OCI-LY7 (cell line): ENCODE results near the gene PRSS3. TPM values are rescaled to one million over a fixed set of nuclear protein-coding genes. Genes with fewer than 3 reads are reported as not detected.
"Not testable (repeated sequence)": the region's sequence is repeated elsewhere in the genome, so short reads cannot be mapped to it uniquely, and the experiment has no call there.

Experiments
- BruUV-seq: library from RNA; stranded (reverse); fragments of 400-500 nt; replicated peaks from 2 replicates; lab custom pipeline; 2021; lab: Mats Ljungman, UMichigan
- CTCF ChIA-PET: fragments of 300-600 bp; sonication (Branson Sonifier 250); formaldehyde crosslinking; loops from one replicate; lab custom pipeline; 2022; ENCODE audit warnings: antibody characterized with exemption; ENCODE audit not compliant: unreplicated experiment; lab: Charles Lee
- POLR2A ChIA-PET: fragments of 300-600 bp; sonication (Branson Sonifier 250); formaldehyde crosslinking; loops from one replicate; lab custom pipeline; 2022; ENCODE audit warnings: antibody characterized with exemption; lab: Charles Lee
- DNase-seq: peaks from one replicate; pipeline ENCODE4 v3.0.0-alpha.2; 2015; ENCODE audit warnings: low spot score
- H2AFZ ChIP-seq: fragments of 200-600 bp; sonication (generic), shearing (Covaris generic); 2 replicates; pipeline ENCODE4 v1.6.1; 2014; ENCODE audit warnings: mild to moderate bottlenecking, antibody characterized with exemption, low read length, moderate library complexity
- H3K27ac ChIP-seq: fragments of 200-600 bp; sonication (generic); 2 replicates; pipeline ENCODE4 v1.5.1; 2014; ENCODE audit warnings: mixed run types, low read depth, mild to moderate bottlenecking, moderate library complexity, low read length, inconsistent platforms; ENCODE audit not compliant: poor library complexity, severe bottlenecking
- H3K36me3 ChIP-seq: fragments of 200-600 bp; sonication (generic); 2 replicates; pipeline ENCODE4 v1.6.1; 2014; ENCODE audit warnings: mild to moderate bottlenecking, antibody characterized with exemption, low read length, moderate library complexity, mixed read lengths; ENCODE audit not compliant: insufficient read depth
- H3K4me1 ChIP-seq: fragments of 200-600 bp; sonication (generic); 2 replicates; pipeline ENCODE4 v1.5.1; 2014; ENCODE audit warnings: mild to moderate bottlenecking, low read length; ENCODE audit not compliant: insufficient read depth, poor library complexity, severe bottlenecking
- H3K4me2 ChIP-seq: fragments of 200-600 bp; sonication (generic); 2 replicates; pipeline ENCODE4 v1.6.1; 2014; ENCODE audit warnings: mild to moderate bottlenecking, low read length
- H3K4me3 ChIP-seq: fragments of 200-600 bp; sonication (generic); 2 replicates; pipeline ENCODE4 v1.5.1; 2014; ENCODE audit warnings: mild to moderate bottlenecking, low read depth, low read length; ENCODE audit not compliant: poor library complexity, severe bottlenecking
- H3K79me2 ChIP-seq: fragments of 200-600 bp; sonication (generic); 2 replicates; pipeline ENCODE4 v1.6.1; 2016; ENCODE audit warnings: low read depth, mild to moderate bottlenecking, low read length, moderate library complexity, mixed read lengths; ENCODE audit not compliant: insufficient read depth
- H3K9me2 ChIP-seq: fragments of 200-600 bp; sonication (generic); 2 replicates; pipeline ENCODE4 v1.6.1; 2016; ENCODE audit warnings: mild to moderate bottlenecking, low read length, mixed read lengths; ENCODE audit not compliant: insufficient read depth
- H3K9me3 ChIP-seq: fragments of 200-600 bp; sonication (generic); 2 replicates; pipeline ENCODE4 v1.6.1; 2014; ENCODE audit warnings: mild to moderate bottlenecking, mixed run types, low read length, mixed read lengths
- H4K20me1 ChIP-seq: fragments of 200-600 bp; sonication (generic); 2 replicates; pipeline ENCODE4 v1.6.1; 2014; ENCODE audit warnings: mild to moderate bottlenecking, antibody characterized with exemption, low read length, moderate library complexity, mixed read lengths; ENCODE audit not compliant: insufficient read depth
- EZH2phosphoT487 ChIP-seq: fragments of 200-600 bp; sonication (generic); IDR thresholded peaks from 2 replicates; pipeline ENCODE4 v1.6.1; 2018; ENCODE audit warnings: low read depth, borderline replicate concordance, mild to moderate bottlenecking, mixed run types, antibody characterized with exemption, low read length, moderate library complexity, mixed read lengths
- intact Hi-C: fragments of 100-400 bp; cut with micrococcal nuclease; formaldehyde crosslinking; loops from one replicate; pipeline ENCODE4 v1.10.0; 2022; ENCODE audit not compliant: unreplicated experiment
- total RNA-seq, 2 experiments: library from RNA; depleted of rRNA in 1 of 2; stranded (reverse); fragments of >200 nt in 1 of 2; shearing (Covaris generic) in 1 of 2; gene quantifications; 2 replicates each; pipeline ENCODE4 v1.2.3, GENCODE V29; 2014 to 2022
- TF ChIP-seq, protein P1 (sequence below): fragments of 200-600 bp; sonication (generic); conservative IDR thresholded peaks from 2 replicates; pipeline ENCODE4 v1.5.1; 2014; ENCODE audit warnings: mild to moderate bottlenecking, antibody characterized with exemption, low read length, moderate library complexity, mixed read lengths

Gene PRSS3
- total RNA-seq, 2 experiments from 2014 or later: not detected

DNA sequence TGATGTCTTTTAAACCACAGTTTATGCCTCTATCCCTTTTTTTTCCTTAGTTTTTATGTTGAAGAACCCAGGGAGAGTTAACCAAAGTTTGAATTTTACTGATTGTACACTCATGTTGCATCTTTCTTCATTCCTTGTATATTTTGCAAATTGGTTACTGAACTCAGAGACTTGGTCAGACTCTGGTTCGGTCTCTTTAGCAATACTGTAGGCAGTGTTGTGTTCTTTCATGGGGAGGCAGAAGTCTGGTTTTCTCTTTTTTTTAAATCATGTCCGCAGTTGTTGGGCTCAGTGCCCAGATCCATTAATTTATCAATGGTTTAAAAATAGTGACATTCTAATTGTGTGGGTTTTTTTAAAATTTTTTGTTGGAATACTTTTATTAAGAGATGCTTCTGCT lies 45.0 kb downstream of the PRSS3 start:
- Histone ChIP-seq H2AFZ (no peak overlapping the region), H3K4me3 (no peak overlapping the region), H3K79me2 (peaks cover 100% of the 10 kb centered on the region), H3K36me3 (peaks cover 51% of the 10 kb centered on the region), H3K27ac (no peak overlapping the region), H3K9me2 (no peaks in the 10 kb centered on the region), H3K4me2 (no peak overlapping the region), H4K20me1 (peaks cover 14% of the 10 kb centered on the region), H3K9me3 (no peaks in the 10 kb centered on the region), H3K4me1 (peaks cover 19% of the 10 kb centered on the region)
- TF ChIP-seq EZH2phosphoT487: no peak
- TF ChIP-seq, protein P1, sequence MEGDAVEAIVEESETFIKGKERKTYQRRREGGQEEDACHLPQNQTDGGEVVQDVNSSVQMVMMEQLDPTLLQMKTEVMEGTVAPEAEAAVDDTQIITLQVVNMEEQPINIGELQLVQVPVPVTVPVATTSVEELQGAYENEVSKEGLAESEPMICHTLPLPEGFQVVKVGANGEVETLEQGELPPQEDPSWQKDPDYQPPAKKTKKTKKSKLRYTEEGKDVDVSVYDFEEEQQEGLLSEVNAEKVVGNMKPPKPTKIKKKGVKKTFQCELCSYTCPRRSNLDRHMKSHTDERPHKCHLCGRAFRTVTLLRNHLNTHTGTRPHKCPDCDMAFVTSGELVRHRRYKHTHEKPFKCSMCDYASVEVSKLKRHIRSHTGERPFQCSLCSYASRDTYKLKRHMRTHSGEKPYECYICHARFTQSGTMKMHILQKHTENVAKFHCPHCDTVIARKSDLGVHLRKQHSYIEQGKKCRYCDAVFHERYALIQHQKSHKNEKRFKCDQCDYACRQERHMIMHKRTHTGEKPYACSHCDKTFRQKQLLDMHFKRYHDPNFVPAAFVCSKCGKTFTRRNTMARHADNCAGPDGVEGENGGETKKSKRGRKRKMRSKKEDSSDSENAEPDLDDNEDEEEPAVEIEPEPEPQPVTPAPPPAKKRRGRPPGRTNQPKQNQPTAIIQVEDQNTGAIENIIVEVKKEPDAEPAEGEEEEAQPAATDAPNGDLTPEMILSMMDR: no peak
- BruUV-seq: no TSS peak
- intact Hi-C loops: no loop called here
- no peak for DNase-seq
- ChIA-PET CTCF (no interaction called here), POLR2A (interaction anchor here (1.0 kb wide), 1 partner anchor 22 kb away, joined by 3 read pairs; no protein-coding TSS in a partner anchor)

GRCh38 chr9:33843312-33843961 lies 48.1 kb downstream of the PRSS3 start:
- ChIA-PET CTCF (no interaction called here), POLR2A (interaction anchor here (0.6 to 1.7 kb wide), 4 partner anchors 9 to 188 kb away, joined by 3 to 4 read pairs (median 3); no protein-coding TSS in a partner anchor)
- Histone ChIP-seq H3K4me3 (no peak overlapping the region), H4K20me1 (peaks cover 12% of the 10 kb centered on the region), H3K9me3 (no peaks in the 10 kb centered on the region), H3K9me2 (no peaks in the 10 kb centered on the region), H3K4me2 (no peak overlapping the region), H3K4me1 (peaks cover 18% of the 10 kb centered on the region), H3K36me3 (peaks cover 41% of the 10 kb centered on the region), H3K79me2 (peaks cover 99% of the 10 kb centered on the region), H2AFZ (no peak overlapping the region), H3K27ac (no peak overlapping the region)
- no peak for DNase-seq
- BruUV-seq: no TSS peak
- intact Hi-C loops: no loop called here
- TF ChIP-seq, protein P1: no peak
- no peak for TF ChIP-seq EZH2phosphoT487

DNA sequence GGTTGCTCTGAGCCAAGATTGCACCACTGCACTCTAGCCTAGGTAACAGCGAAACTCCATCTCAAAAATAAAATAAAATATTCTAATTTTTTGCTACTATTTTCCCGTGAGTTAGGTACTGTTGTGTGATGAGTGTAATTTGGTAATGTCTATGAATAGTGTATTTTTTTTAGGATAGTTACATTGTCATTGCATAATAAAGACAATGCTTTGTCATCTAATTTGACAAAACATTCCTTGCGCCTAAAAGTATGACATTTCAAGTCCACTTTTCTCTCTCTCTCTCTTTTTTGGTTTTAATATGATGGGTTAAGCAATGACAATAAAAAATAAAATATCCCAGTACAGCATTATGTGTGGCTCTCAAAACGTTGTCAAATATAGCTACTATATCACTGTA lies 50.9 kb downstream of the PRSS3 start:
- Histone ChIP-seq H2AFZ (no peak overlapping the region), H3K4me1 (peaks cover 37% of the 10 kb centered on the region), H3K36me3 (peaks cover 34% of the 10 kb centered on the region), H3K4me3 (no peak overlapping the region), H4K20me1 (peaks cover 17% of the 10 kb centered on the region), H3K9me3 (no peaks in the 10 kb centered on the region), H3K9me2 (no peaks in the 10 kb centered on the region), H3K27ac (no peak overlapping the region), H3K79me2 (peaks cover 97% of the 10 kb centered on the region), H3K4me2 (no peak overlapping the region)
- ChIA-PET CTCF (no interaction called here), POLR2A (interaction anchor here (0.6 to 1.7 kb wide), 3 partner anchors 9 to 99 kb away, joined by 3 to 5 read pairs (median 3); no protein-coding TSS in a partner anchor)
- no TSS peak for BruUV-seq
- TF ChIP-seq, protein P1: no peak
- TF ChIP-seq EZH2phosphoT487: no peak
- intact Hi-C loops: no loop called here
- no peak for DNase-seq

GRCh38 chr9:33847894-33848205 lies 52.5 kb downstream of the PRSS3 start:
- H3K9me3 ChIP-seq, intact Hi-C loops, H3K9me2 ChIP-seq, H2AFZ ChIP-seq, H3K4me2 ChIP-seq, BruUV-seq, DNase-seq, H3K4me3 ChIP-seq, H3K27ac ChIP-seq: not testable (repeated sequence)
- peaks cover 11% of the 10 kb centered on the region for H4K20me1 ChIP-seq
- H3K36me3 ChIP-seq: peaks cover 33% of the 10 kb centered on the region
- ChIA-PET CTCF (interaction anchor here (0.5 kb wide), 1 partner anchor 34 kb away, joined by 3 read pairs; no protein-coding TSS in a partner anchor), POLR2A (interaction anchor here (0.9 to 1.7 kb wide), 4 partner anchors 10 to 32 kb away, joined by 3 to 6 read pairs (median 4); partner anchors contain the start of gene UBE2R2)
- H3K79me2 ChIP-seq: peaks cover 97% of the 10 kb centered on the region
- peaks cover 49% of the 10 kb centered on the region for H3K4me1 ChIP-seq
